H9 (cell line): ENCODE measurements around the gene CAMK2N1. TPM values are rescaled to one million over a fixed set of nuclear protein-coding genes. Genes with fewer than 3 reads are reported as not detected.
A peak's percentile ranks its signal among the peaks of the same experiment; 100 is the strongest.

ENCODE experiments used
- DNase-seq: peaks from one replicate; pipeline ENCODE4 v3.0.0-alpha.2; 2017
- H2AFZ ChIP-seq: one replicate; pipeline ENCODE4 v1.6.1; 2013; ENCODE audit warnings: mild to moderate bottlenecking, low read length, control low read depth, moderate library complexity
- H2AK5ac ChIP-seq: 2 replicates; pipeline ENCODE4 v1.6.1; 2013; ENCODE audit warnings: low read length, control low read depth, mixed read lengths; ENCODE audit not compliant: insufficient read length
- H2BK120ac ChIP-seq: one replicate; pipeline ENCODE4 v1.6.1; 2013; ENCODE audit warnings: low read depth, mild to moderate bottlenecking, low read length, control low read depth, inconsistent platforms; ENCODE audit not compliant: poor library complexity, severe bottlenecking
- H2BK12ac ChIP-seq: 2 replicates; pipeline ENCODE4 v1.6.1; 2013; ENCODE audit warnings: low read length, control low read depth, mixed read lengths, low read depth; ENCODE audit not compliant: insufficient read length
- H2BK15ac ChIP-seq: 2 replicates; pipeline ENCODE4 v1.6.1; 2013; ENCODE audit warnings: low read depth, low read length, control low read depth
- H2BK20ac ChIP-seq: one replicate; pipeline ENCODE4 v1.6.1; 2013; ENCODE audit warnings: low read depth, mild to moderate bottlenecking, low read length, control low read depth, inconsistent platforms; ENCODE audit not compliant: poor library complexity, severe bottlenecking
- H2BK5ac ChIP-seq: 2 replicates; pipeline ENCODE4 v1.6.1; 2013; ENCODE audit warnings: low read length, control low read depth, mixed read lengths; ENCODE audit not compliant: insufficient read length
- H3K14ac ChIP-seq: 2 replicates; pipeline ENCODE4 v1.6.1; 2013; ENCODE audit warnings: low read length, control low read depth; ENCODE audit not compliant: insufficient read depth
- H3K18ac ChIP-seq: 2 replicates; pipeline ENCODE4 v1.6.1; 2013; ENCODE audit warnings: low read depth, mild to moderate bottlenecking, mixed read lengths, low read length, control low read depth; ENCODE audit not compliant: insufficient read length
- H3K23ac ChIP-seq: 2 replicates; pipeline ENCODE4 v1.6.1; 2013; ENCODE audit warnings: low read length, control low read depth, mixed read lengths, low read depth; ENCODE audit not compliant: insufficient read length
- H3K23me2 ChIP-seq: 2 replicates; pipeline ENCODE4 v1.6.1; 2013; ENCODE audit warnings: low read depth, mild to moderate bottlenecking, mixed read lengths, low read length, control low read depth; ENCODE audit not compliant: insufficient read length, poor library complexity, severe bottlenecking
- H3K27ac ChIP-seq: 2 replicates; pipeline ENCODE4 v1.5.1; 2013; ENCODE audit warnings: low read length, control low read depth, mixed read lengths, low read depth; ENCODE audit not compliant: insufficient read length
- H3K27me3 ChIP-seq: 2 replicates; pipeline ENCODE4 v1.6.1; 2013; ENCODE audit warnings: low read length, control low read depth, inconsistent platforms; ENCODE audit not compliant: insufficient read depth
- H3K4ac ChIP-seq: 2 replicates; pipeline ENCODE4 v1.6.1; 2013; ENCODE audit warnings: low read depth, mild to moderate bottlenecking, control low read depth, inconsistent platforms, low read length, moderate library complexity
- H3K4me1 ChIP-seq: 2 replicates; pipeline ENCODE4 v1.6.1; 2013; ENCODE audit warnings: low read length, control low read depth, inconsistent platforms; ENCODE audit not compliant: insufficient read depth
- H3K4me2 ChIP-seq: 2 replicates; pipeline ENCODE4 v1.6.1; 2013; ENCODE audit warnings: low read length, control low read depth, mixed read lengths; ENCODE audit not compliant: insufficient read length, insufficient read depth
- H3K56ac ChIP-seq: 2 replicates; pipeline ENCODE4 v1.6.1; 2013; ENCODE audit warnings: low read depth, mild to moderate bottlenecking, mixed read lengths, low read length, control low read depth; ENCODE audit not compliant: insufficient read length
- H3K79me1 ChIP-seq: 2 replicates; pipeline ENCODE4 v1.6.1; 2013; ENCODE audit warnings: low read depth, mild to moderate bottlenecking, moderate library complexity, low read length, control low read depth, inconsistent platforms; ENCODE audit not compliant: insufficient read depth, poor library complexity, severe bottlenecking
- H3K79me2 ChIP-seq: 2 replicates; pipeline ENCODE4 v1.6.1; 2013; ENCODE audit warnings: low read length, control low read depth, inconsistent platforms; ENCODE audit not compliant: insufficient read depth
- H3K9ac ChIP-seq: 2 replicates; pipeline ENCODE4 v1.6.1; 2013; ENCODE audit warnings: low read length, control low read depth, mixed read lengths; ENCODE audit not compliant: insufficient read length; ENCODE audit errors: extremely low read depth
- H3K9me3 ChIP-seq: one replicate; pipeline ENCODE4 v1.6.1; 2013; ENCODE audit warnings: low read depth, low read length, inconsistent platforms; ENCODE audit not compliant: control insufficient read depth
- H3T11ph ChIP-seq: one replicate; pipeline ENCODE4 v1.6.1; 2013; ENCODE audit warnings: mild to moderate bottlenecking, low read length, control low read depth, inconsistent platforms
- H4K20me1 ChIP-seq: one replicate; pipeline ENCODE4 v1.6.1; 2013; ENCODE audit not compliant: control insufficient read depth, insufficient read length, insufficient read depth
- H4K5ac ChIP-seq: 2 replicates; pipeline ENCODE4 v1.6.1; 2013; ENCODE audit warnings: low read depth, mild to moderate bottlenecking, mixed read lengths, low read length, control low read depth; ENCODE audit not compliant: insufficient read length
- H4K8ac ChIP-seq: replicated peaks from 2 replicates; pipeline ENCODE4 v1.6.1; 2013; ENCODE audit warnings: low read length, control low read depth, mixed read lengths, low read depth; ENCODE audit not compliant: insufficient read length
- H4K91ac ChIP-seq: 2 replicates; pipeline ENCODE4 v1.6.1; 2013; ENCODE audit warnings: low read depth, mild to moderate bottlenecking, moderate library complexity, mixed read lengths, low read length, control low read depth; ENCODE audit not compliant: insufficient read length
- H3K27ac Mint-ChIP-seq, 3 experiments: 2 replicates in 2 of 3; 3 replicates in 1 of 3; pipeline ENCODE4 v1.8.0; 2020 to 2021; ENCODE audit warnings: mixed read lengths in 3 of 3, mild to moderate bottlenecking in 1 of 3, moderate library complexity in 1 of 3
- H3K27me3 Mint-ChIP-seq: 2 replicates; pipeline ENCODE4 v1.8.0; 2021; ENCODE audit warnings: low read depth, mild to moderate bottlenecking, moderate library complexity, mixed read lengths
- H3K36me3 Mint-ChIP-seq, 3 experiments: 2 replicates in 2 of 3; 3 replicates in 1 of 3; pipeline ENCODE4 v1.8.0; 2020 to 2021; ENCODE audit warnings: low read depth in 3 of 3, mixed read lengths in 3 of 3; ENCODE audit not compliant: insufficient read depth in 1 of 3
- H3K4me1 Mint-ChIP-seq, 2 experiments: 2 replicates each; pipeline ENCODE4 v1.8.0; 2020; ENCODE audit warnings: mixed read lengths in 2 of 2
- H3K4me3 Mint-ChIP-seq, 2 experiments: 2 replicates in 1 of 2; 3 replicates in 1 of 2; pipeline ENCODE4 v1.8.0; 2020 to 2021; ENCODE audit warnings: mild to moderate bottlenecking in 2 of 2, mixed read lengths in 2 of 2, moderate library complexity in 1 of 2
- H3K9me3 Mint-ChIP-seq, 2 experiments: 2 replicates in 1 of 2; 3 replicates in 1 of 2; pipeline ENCODE4 v1.8.0; 2020; ENCODE audit warnings: mild to moderate bottlenecking in 2 of 2, mixed read lengths in 2 of 2, moderate library complexity in 1 of 2
- CTCF ChIP-seq: fragments of 200-600 bp; sonication (generic); conservative IDR thresholded peaks from 3 replicates; pipeline ENCODE4 v1.8.0; 2021; ENCODE audit warnings: antibody characterized with exemption, mild to moderate bottlenecking
- WGBS: extraction: QIAGEN DNeasy Blood & Tissue Kit; methylation state at CpG from one replicate; pipeline ENCODE4 v1.1.7; 2013; ENCODE audit warnings: missing lambda C conversion rate, low lambda C conversion rate, mixed read lengths; ENCODE audit not compliant: insufficient read length; ENCODE audit errors: extremely low coverage; 5-methylcytosine and 5-hydroxymethylcytosine counted together
- total RNA-seq: library from RNA; stranded (reverse); gene quantifications from 2 replicates; pipeline ENCODE4 v1.2.1, GENCODE V29; 2021

The CAMK2N1 gene
- total RNA-seq, 1 experiment from 2014 or later = 1.2 TPM

- Histone ChIP-seq H3K27ac (no peak overlapping the region), H4K5ac (no peak overlapping the region), H3K56ac (no peak overlapping the region), H3K4me2 (peak overlapping the region; percentile 71), H2AFZ (no peak overlapping the region), H3K27me3 (no peaks in the 10 kb centered on the region; the same call in 1 of the 2 replicates), H2BK12ac (no peak overlapping the region), H3K9ac (no peak overlapping the region), H3T11ph (no peak overlapping the region), H3K14ac (no peak overlapping the region; the same call in 1 of the 2 replicates), H3K79me1 (no peaks in the 10 kb centered on the region), H3K79me2 (no peaks in the 10 kb centered on the region), H3K4me1 (peaks cover 7% of the 10 kb centered on the region; the same call in 1 of the 2 replicates), H2BK20ac (no peak overlapping the region), H3K18ac (no peak overlapping the region), H2AK5ac (no peak overlapping the region), H2BK15ac (no peak overlapping the region), H3K9me3 (no peaks in the 10 kb centered on the region), H3K23me2 (no peaks in the 10 kb centered on the region), H4K8ac (no peak overlapping the region), H3K23ac (no peak overlapping the region), H3K4ac (no peak overlapping the region), H2BK5ac (no peak overlapping the region), H4K91ac (no peak overlapping the region), H2BK120ac (no peak overlapping the region), H4K20me1 (no peaks in the 10 kb centered on the region)
- Mint-ChIP-seq H3K27me3 (peaks cover 79% of the 10 kb centered on the region), H3K4me1 (peaks cover 27 to 35% of the 10 kb centered on the region in 2 experiments), H3K4me3 (peak overlapping the region; percentile 17 to 45; a peak in 4 of 5 replicates), H3K9me3 (no peaks in the 10 kb centered on the region; a peak in 1 of 5 replicates), H3K36me3 (no peaks in the 10 kb centered on the region), H3K27ac (no peak overlapping the region)
- no CpG with 5 or more reads among the region's 33 CpGs for WGBS
- TF ChIP-seq CTCF = no peak
- DNase-seq = peak; percentile 76
Observed at GRCh38 chr1:20476265-20477038, 9.6 kb downstream of the CAMK2N1 start.
